Activated T-helper 1 cell treated with Interleukin-2 at 50 U/mL for 16 hours (primary cell): ENCODE data around the gene ZFP42.
"Not testable (repeated sequence)": the region's sequence is repeated elsewhere in the genome, so short reads cannot be mapped to it uniquely, and the experiment has no call there.

ENCODE experiments used
- DNase-seq: peaks from one replicate; pipeline ENCODE4 v3.0.0-alpha.2; 2020; ENCODE audit warnings: low read depth

ZFP42 gene

GRCh38 chr4:187995322-187996207 is at the start of gene ZFP42:
Gene ZFP42 (plus strand): TSS chr4:187995771. CDS start chr4:188002808, 7,037 bp downstream.
- DNase-seq: no peak

GRCh38 chr4:187961171-187961570 is 34.4 kb upstream of the ZFP42 start:
- DNase-seq: no peak

- DNase-seq: no peak
Measured at GRCh38 chr4:187961961-187962360, 33.6 kb upstream of the ZFP42 start.

- no peak for DNase-seq
Measured at GRCh38 chr4:187962926-187963325, 32.6 kb upstream of the ZFP42 start.

- no peak for DNase-seq
Measured at GRCh38 chr4:187965726-187966125, 29.8 kb upstream of the ZFP42 start.

GRCh38 chr4:187972135-187972534 is 23.4 kb upstream of the ZFP42 start:
- DNase-seq: no peak

GRCh38 chr4:187983746-187984145 is 11.8 kb upstream of the ZFP42 start:
- DNase-seq: no peak

GRCh38 chr4:187992971-187993370 is 2.6 kb upstream of the ZFP42 start:
- no peak for DNase-seq

- DNase-seq: no peak
Measured at GRCh38 chr4:187993827-187994226, 1.7 kb upstream of the ZFP42 start.

- DNase-seq: no peak
Measured at GRCh38 chr4:187996502-187997177, 1.1 kb downstream of the ZFP42 start.

GRCh38 chr4:187997991-187998390 is 2.4 kb downstream of the ZFP42 start:
- DNase-seq: not testable (repeated sequence)

- DNase-seq: no peak
Measured at GRCh38 chr4:187999406-187999932, 3.9 kb downstream of the ZFP42 start.

- DNase-seq: no peak
Measured at GRCh38 chr4:188002323-188002722, 6.8 kb downstream of the ZFP42 start.

GRCh38 chr4:188002751-188003150 is 7.2 kb downstream of the ZFP42 start:
- no peak for DNase-seq

GRCh38 chr4:188005561-188005960 is 10.0 kb downstream of the ZFP42 start:
- DNase-seq: no peak

- no peak for DNase-seq
Measured at GRCh38 chr4:188006285-188006848, 10.8 kb downstream of the ZFP42 start.

- DNase-seq: no peak
Measured at GRCh38 chr4:188008377-188008776, 12.8 kb downstream of the ZFP42 start.

GRCh38 chr4:188012426-188012945 is 16.9 kb downstream of the ZFP42 start:
- DNase-seq: no peak

GRCh38 chr4:188015025-188015940 is 19.7 kb downstream of the ZFP42 start:
- DNase-seq: no peak

GRCh38 chr4:188016754-188017153 is 21.2 kb downstream of the ZFP42 start:
- DNase-seq: no peak

GRCh38 chr4:188018262-188018661 is 22.7 kb downstream of the ZFP42 start:
- no peak for DNase-seq
